Cardiac muscle cell (in vitro differentiated cells and primary cell): Measurements from ENCODE around the gene RRH. TPM values are rescaled to one million over a fixed set of nuclear protein-coding genes. Genes with fewer than 3 reads are reported as not detected.

Experiments used
- DNase-seq, 2 donors: peaks; one replicate each; pipeline versions ENCODE4 v3.0.0 to v3.0.0-alpha.2; 2010 to 2017; ENCODE audit warnings: low read depth in 1 of 2, low spot score in 1 of 2
- H3K27ac ChIP-seq: fragments of 200-600 bp; sonication (generic); 2 replicates; pipeline ENCODE4 v1.5.1; 2016
- H3K27me3 ChIP-seq: fragments of 200-600 bp; sonication (generic); 2 replicates; pipeline ENCODE4 v1.6.0; 2016; ENCODE audit warnings: control low read depth
- H3K36me3 ChIP-seq: fragments of 200-600 bp; sonication (generic); 2 replicates; pipeline ENCODE4 v1.5.1; 2016; ENCODE audit warnings: control low read depth
- H3K4me1 ChIP-seq: fragments of 200-600 bp; sonication (generic); 2 replicates; pipeline ENCODE4 v1.8.1; 2017; ENCODE audit warnings: low read depth, mild to moderate bottlenecking, mixed run types
- H3K4me3 ChIP-seq: fragments of 200-600 bp; sonication (generic); 2 replicates; pipeline ENCODE4 v1.5.1; 2016; ENCODE audit warnings: mild to moderate bottlenecking
- H3K9me3 ChIP-seq: fragments of 200-600 bp; sonication (generic); 2 replicates; pipeline ENCODE4 v1.5.1; 2017; ENCODE audit warnings: low read depth, mild to moderate bottlenecking, control low read depth
- CTCF ChIP-seq: IDR thresholded peaks from 2 replicates; pipeline ENCODE4 v1.5.1; 2012; ENCODE audit warnings: low read depth, mild to moderate bottlenecking, low read length
- polyA plus RNA-seq: library from polyadenylated mRNA; unstranded; fragments of >200 nt; fragmentation: Nextera tagmentation; extraction: Ambion mirVana; gene quantifications from 2 replicates; pipeline ENCODE4 v1.2.1, GENCODE V29; 2016
- total RNA-seq: library from RNA; depleted of rRNA; stranded (reverse); fragments of >200 nt; gene quantifications from 2 replicates; pipeline ENCODE4 v1.2.3, GENCODE V29; 2016

The RRH gene
- total and polyA plus RNA-seq, 2 experiments from 2014 or later: 0.15 TPM; not detected in 1

DNA sequence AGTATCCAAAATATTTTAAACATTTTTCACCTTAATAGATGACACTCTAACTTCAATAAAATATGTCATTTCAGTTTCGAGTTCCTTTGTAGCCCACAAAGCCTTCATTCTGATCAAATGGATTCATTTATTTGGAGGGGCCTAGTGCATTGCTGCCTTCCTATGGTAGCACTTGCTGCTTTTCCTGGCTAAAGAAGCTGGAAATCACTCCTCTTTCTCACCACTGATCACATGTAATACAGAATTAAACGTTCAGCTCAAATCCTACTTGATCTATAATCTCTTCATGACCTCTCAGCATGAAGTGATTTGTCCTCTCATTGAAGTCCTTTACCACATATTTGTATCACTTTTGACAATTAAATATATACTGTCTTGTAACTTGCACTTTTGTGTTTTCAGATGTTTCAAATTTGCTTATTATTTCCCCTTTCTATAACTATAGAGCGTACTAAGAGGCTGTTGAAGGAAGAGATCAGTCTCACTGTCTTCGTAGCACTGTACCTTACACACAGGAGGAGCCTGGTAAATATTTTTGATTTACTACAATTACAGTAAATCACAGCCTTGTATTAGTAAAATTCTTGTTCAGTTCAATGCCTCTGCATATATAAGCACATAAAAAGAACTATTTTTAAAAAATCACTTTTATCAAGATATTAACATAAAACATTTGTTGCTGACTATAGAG lies 26.5 kb upstream of the RRH start:
- TF ChIP-seq CTCF: no peak
- H3K36me3 ChIP-seq: no peaks in the 10 kb centered on the region
- no peak overlapping the region for H3K4me3 ChIP-seq
- no peaks in the 10 kb centered on the region for H3K4me1 ChIP-seq
- DNase-seq: peak in 1 of 2 donors; percentile 14
- H3K9me3 ChIP-seq: no peaks in the 10 kb centered on the region
- no peaks in the 10 kb centered on the region for H3K27me3 ChIP-seq
- H3K27ac ChIP-seq: no peak overlapping the region

GRCh38 chr4:109801895-109802319 lies 25.9 kb upstream of the RRH start, which contains the start of gene CFI:
TSS of gene CFI (minus strand) at chr4:109801999. CDS start at chr4:109801971, 28 bp downstream.
- H3K9me3 ChIP-seq: no peaks in the 10 kb centered on the region
- TF ChIP-seq CTCF: no peak
- no peak within 1 kb of the TSS for H3K27ac ChIP-seq
- peak in 1 of 2 donors; percentile 91 for DNase-seq
- no peaks in the 10 kb centered on the region for H3K36me3 ChIP-seq
- H3K4me1 ChIP-seq: no peaks in the 10 kb centered on the region
- no peaks in the 10 kb centered on the region for H3K27me3 ChIP-seq
- no peak within 1 kb of the TSS for H3K4me3 ChIP-seq

DNA sequence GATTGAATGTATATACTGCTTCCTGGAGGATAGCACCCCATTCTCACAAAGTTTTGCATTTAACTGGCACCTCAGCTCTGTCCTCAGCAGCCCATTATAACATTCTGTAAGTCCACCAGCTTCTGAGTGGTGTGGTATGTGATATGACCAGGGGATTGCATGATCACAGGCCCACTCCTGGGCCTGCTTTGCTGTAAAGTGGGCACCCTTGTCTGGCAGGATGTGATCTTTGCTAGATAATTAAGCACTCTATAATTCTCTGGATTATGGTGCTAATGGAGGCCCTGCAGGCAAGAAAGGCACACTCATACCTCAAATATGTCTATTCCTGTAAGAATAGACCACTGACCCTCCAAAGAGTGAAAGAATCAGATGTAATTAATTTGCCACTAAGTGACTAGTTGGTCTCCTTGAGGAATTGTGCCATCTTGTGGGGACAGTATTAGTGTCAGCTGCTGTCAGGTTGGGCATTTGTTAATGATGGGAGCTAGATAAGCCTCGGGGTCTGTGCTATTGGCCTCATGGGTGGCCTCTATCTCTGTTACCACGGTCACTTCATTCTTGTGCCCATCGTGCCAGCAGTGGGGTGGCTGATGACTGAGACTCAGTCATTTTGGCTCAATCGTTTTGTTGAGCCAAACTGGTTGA lies 23.7 kb upstream of the RRH start:
- H3K27ac ChIP-seq: no peak overlapping the region
- peak; percentile 23 to 68 for DNase-seq

GRCh38 chr4:109809655-109810054 lies 18.1 kb upstream of the RRH start:
- Histone ChIP-seq H3K27ac (no peak overlapping the region), H3K4me1 (no peaks in the 10 kb centered on the region), H3K27me3 (no peaks in the 10 kb centered on the region), H3K9me3 (no peaks in the 10 kb centered on the region), H3K36me3 (no peaks in the 10 kb centered on the region), H3K4me3 (no peak overlapping the region)
- DNase-seq: no peak
- no peak for TF ChIP-seq CTCF

More for the DNA sequence above, 23.7 kb upstream of the RRH start:
- peak; percentile 31 for TF ChIP-seq CTCF
- H3K9me3 ChIP-seq: no peaks in the 10 kb centered on the region
- H3K4me1 ChIP-seq: no peaks in the 10 kb centered on the region
- H3K36me3 ChIP-seq: no peaks in the 10 kb centered on the region
- H3K27me3 ChIP-seq: no peaks in the 10 kb centered on the region
- H3K4me3 ChIP-seq: no peak overlapping the region

DNA sequence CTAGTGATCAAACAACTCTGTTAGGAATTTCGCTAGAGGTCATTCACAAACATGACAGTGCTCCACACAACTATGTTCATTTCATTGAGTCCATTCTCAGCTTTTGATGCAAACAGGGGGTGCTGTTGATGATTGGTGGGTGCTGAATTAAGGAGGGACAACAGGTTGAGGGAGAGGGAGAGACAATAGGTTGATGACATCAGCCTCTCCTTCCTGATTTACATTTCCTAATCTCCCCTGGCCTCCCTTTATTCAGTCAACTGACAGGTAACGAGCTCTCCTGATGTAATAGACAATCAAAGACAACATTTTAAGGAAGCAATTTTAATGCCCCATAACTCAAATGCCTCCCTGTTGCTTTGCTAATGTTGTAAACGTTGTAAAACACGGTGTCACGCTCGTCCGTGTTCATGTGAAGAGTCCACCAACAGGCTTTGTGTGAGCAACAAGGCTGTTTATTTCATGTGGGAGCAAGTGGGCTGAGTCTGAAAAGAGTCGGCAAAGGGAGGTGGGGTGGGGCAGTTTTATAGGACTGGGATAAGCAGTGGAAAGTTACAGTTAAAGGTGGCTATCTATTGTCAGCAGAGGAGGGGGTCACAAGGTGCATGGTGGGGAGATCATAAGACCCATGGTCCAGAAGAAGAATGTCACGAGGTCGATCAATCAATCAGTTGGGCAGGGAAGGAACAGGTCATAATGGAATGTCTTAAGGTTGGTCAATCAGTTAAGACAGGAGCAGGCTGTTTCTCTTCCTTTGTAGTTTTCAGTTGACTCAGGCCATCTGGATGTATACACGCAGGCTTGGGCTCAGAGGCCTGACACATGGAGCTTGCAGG lies 17.0 kb upstream of the RRH start:
- no peak for DNase-seq
- no peaks in the 10 kb centered on the region for H3K27me3 ChIP-seq
- no peak for TF ChIP-seq CTCF
- H3K4me3 ChIP-seq: no peak overlapping the region
- H3K4me1 ChIP-seq: no peaks in the 10 kb centered on the region
- no peak overlapping the region for H3K27ac ChIP-seq
- no peaks in the 10 kb centered on the region for H3K36me3 ChIP-seq
- no peaks in the 10 kb centered on the region for H3K9me3 ChIP-seq
